ENCODE measurements around the gene KCNT2. TPM values are rescaled to one million over a fixed set of nuclear protein-coding genes. Genes with fewer than 3 reads are reported as not detected.
"Not testable (repeated sequence)": the region's sequence is repeated elsewhere in the genome, so short reads cannot be mapped to it uniquely, and the experiment has no call there.

Gene KCNT2
- total RNA-seq, 2 experiments from 2014 or later: not detected

- H3K36me3 Mint-ChIP-seq (ENCODE audit: low read depth); H3K4me1 Mint-ChIP-seq; H3K4me3 Mint-ChIP-seq; DNase-seq; H3K9me3 Mint-ChIP-seq; H3K27me3 Mint-ChIP-seq; H3K27ac Mint-ChIP-seq; CTCF ChIA-PET; POLR2A ChIA-PET: not testable (repeated sequence)
Observed at GRCh38 chr1:196522574-196523345, 85.5 kb downstream of the KCNT2 start.

GRCh38 chr1:196517193-196517592 is 91.0 kb downstream of the KCNT2 start:
- ChIA-PET POLR2A (no interaction called here), CTCF (no interaction called here)
- H3K36me3 Mint-ChIP-seq (ENCODE audit: low read depth): no peaks in the 10 kb centered on the region
- no peaks in the 10 kb centered on the region for H3K4me1 Mint-ChIP-seq
- DNase-seq: no peak
- no peak overlapping the region for H3K4me3 Mint-ChIP-seq
- peaks cover 2% of the 10 kb centered on the region for H3K9me3 Mint-ChIP-seq
- H3K27me3 Mint-ChIP-seq: no peaks in the 10 kb centered on the region
- H3K27ac Mint-ChIP-seq: no peak overlapping the region

GRCh38 chr1:196516373-196516772 is 91.9 kb downstream of the KCNT2 start:
- Mint-ChIP-seq H3K27me3 (no peaks in the 10 kb centered on the region), H3K36me3 (ENCODE audit: low read depth) (no peaks in the 10 kb centered on the region), H3K9me3 (peaks cover 2% of the 10 kb centered on the region), H3K27ac (no peak overlapping the region), H3K4me1 (no peaks in the 10 kb centered on the region), H3K4me3 (no peak overlapping the region)
- no peak for DNase-seq
- ChIA-PET CTCF (no interaction called here), POLR2A (no interaction called here)

- DNase-seq: no peak
- Mint-ChIP-seq H3K4me1 (no peaks in the 10 kb centered on the region), H3K9me3 (peaks cover 2% of the 10 kb centered on the region), H3K4me3 (no peak overlapping the region), H3K27me3 (no peaks in the 10 kb centered on the region), H3K36me3 (ENCODE audit: low read depth) (no peaks in the 10 kb centered on the region), H3K27ac (no peak overlapping the region)
- CTCF ChIA-PET: no interaction called here
- POLR2A ChIA-PET: no interaction called here
Observed at GRCh38 chr1:196515904-196516303, 92.3 kb downstream of the KCNT2 start.

DNA sequence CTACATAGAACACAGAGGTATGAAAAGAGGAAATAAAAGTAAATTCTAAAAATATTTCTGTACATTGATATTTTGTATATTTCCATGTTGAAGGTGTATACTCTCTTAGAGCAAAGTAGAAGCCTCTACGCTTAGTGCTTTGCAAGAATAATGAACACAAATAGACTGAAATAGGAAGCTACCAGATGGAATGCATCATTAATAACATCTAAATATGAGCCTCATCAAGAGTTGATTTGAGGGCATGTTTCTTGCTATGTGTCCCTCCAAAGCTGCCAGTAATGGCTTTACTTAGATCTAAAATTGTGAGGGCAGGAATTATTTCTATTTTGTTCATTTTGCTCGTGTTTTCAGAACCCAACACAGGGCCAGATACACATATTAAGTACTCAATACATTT is 94.4 kb downstream of the KCNT2 start:
- Mint-ChIP-seq H3K27me3 (no peaks in the 10 kb centered on the region), H3K27ac (no peak overlapping the region), H3K4me1 (no peaks in the 10 kb centered on the region), H3K36me3 (ENCODE audit: low read depth) (no peaks in the 10 kb centered on the region), H3K4me3 (no peak overlapping the region), H3K9me3 (peaks cover 2% of the 10 kb centered on the region)
- no peak for DNase-seq
- CTCF ChIA-PET: no interaction called here
- POLR2A ChIA-PET: no interaction called here

- H3K4me3 Mint-ChIP-seq: no peak overlapping the region
- POLR2A ChIA-PET: no interaction called here
- H3K36me3 Mint-ChIP-seq (ENCODE audit: low read depth): no peaks in the 10 kb centered on the region
- H3K27ac Mint-ChIP-seq: no peak overlapping the region
- peaks cover under 1% of the 10 kb centered on the region for H3K9me3 Mint-ChIP-seq
- H3K4me1 Mint-ChIP-seq: no peaks in the 10 kb centered on the region
- CTCF ChIA-PET: no interaction called here
- no peak for DNase-seq
- no peaks in the 10 kb centered on the region for H3K27me3 Mint-ChIP-seq
Observed at GRCh38 chr1:196510451-196510850, 97.8 kb downstream of the KCNT2 start.

DNA sequence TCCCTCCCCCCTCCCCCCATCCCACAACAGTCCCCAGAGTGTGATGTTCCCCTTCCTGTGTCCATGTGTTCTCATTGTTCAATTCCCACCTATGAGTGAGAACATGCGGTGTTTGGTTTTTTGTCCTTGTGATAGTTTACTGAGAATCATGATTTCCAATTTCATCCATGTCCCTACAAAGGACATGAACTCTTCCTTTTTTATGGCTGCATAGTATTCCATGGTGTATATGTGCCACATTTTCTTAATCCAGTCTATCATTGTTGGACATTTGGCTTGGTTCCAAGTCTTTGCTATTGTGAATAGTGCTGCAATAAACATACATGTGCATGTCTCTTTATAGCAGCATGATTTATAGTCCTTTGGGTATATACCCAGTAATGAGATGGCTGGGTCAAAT is 104.0 kb downstream of the KCNT2 start:
- H3K27ac Mint-ChIP-seq; H3K36me3 Mint-ChIP-seq (ENCODE audit: low read depth); H3K9me3 Mint-ChIP-seq; H3K4me1 Mint-ChIP-seq; H3K4me3 Mint-ChIP-seq; POLR2A ChIA-PET; H3K27me3 Mint-ChIP-seq; CTCF ChIA-PET; DNase-seq: not testable (repeated sequence)

DNA sequence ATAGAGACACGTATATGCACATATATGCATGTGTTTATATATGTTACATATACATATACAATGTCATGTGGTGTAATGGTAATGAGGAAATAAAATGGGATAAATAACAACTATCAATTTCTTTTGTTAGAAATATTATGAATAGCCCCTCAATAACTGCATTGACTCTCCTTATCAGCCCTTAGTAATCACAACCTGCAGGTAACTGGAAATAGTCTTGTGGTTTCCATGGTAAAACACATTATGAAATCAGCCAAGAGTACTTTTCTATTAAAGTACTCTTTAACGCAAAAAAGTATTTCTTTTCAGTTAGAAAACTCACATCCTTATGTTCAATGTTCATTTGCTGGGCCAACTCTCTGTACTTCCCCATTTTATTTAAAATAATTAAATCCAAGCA is 105.8 kb downstream of the KCNT2 start:
- H3K9me3 Mint-ChIP-seq: no peaks in the 10 kb centered on the region
- DNase-seq: no peak
- no peak overlapping the region for H3K27ac Mint-ChIP-seq
- CTCF ChIA-PET: no interaction called here
- POLR2A ChIA-PET: no interaction called here
- no peaks in the 10 kb centered on the region for H3K36me3 Mint-ChIP-seq (ENCODE audit: low read depth)
- H3K27me3 Mint-ChIP-seq: no peaks in the 10 kb centered on the region
- H3K4me1 Mint-ChIP-seq: no peaks in the 10 kb centered on the region
- H3K4me3 Mint-ChIP-seq: no peak overlapping the region

DNA sequence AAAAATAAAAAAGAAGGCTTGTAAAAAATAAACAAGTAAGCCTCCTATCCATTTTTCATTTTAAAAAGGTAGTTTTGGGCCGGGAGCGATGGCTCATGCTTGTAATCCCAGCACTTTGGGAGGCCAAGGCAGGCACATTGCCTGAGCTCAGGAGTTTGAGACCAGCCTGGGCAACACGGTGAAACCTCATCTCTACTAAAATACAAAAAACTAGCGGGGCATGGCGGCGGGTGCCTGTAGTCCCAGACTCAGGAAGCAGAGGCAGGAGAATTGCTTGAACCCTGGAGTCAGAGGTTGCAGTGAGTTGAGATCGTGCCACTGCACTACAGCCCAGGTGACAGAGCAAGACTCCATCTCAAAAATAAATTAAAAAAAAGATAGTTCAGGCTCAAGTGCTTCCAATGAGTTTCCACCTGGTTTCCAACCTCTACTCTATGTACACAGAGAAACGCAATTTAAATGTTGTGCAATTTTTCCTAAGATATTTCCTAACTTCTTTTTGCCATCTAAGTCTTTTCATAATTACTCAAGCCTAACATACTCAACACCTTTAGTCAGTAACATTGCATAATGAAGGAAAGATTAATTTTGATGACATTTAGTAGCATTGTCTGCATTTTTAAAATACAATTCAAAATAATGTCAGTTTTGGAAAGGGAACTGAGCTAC is 106.3 kb downstream of the KCNT2 start:
- DNase-seq: no peak
- no peaks in the 10 kb centered on the region for H3K36me3 Mint-ChIP-seq (ENCODE audit: low read depth)
- H3K27me3 Mint-ChIP-seq: no peaks in the 10 kb centered on the region
- H3K9me3 Mint-ChIP-seq: no peaks in the 10 kb centered on the region
- POLR2A ChIA-PET: interaction anchor here (0.7 kb wide), 1 partner anchor 135 kb away, joined by 3 read pairs; no protein-coding TSS in a partner anchor
- no peak overlapping the region for H3K4me3 Mint-ChIP-seq
- H3K4me1 Mint-ChIP-seq: no peaks in the 10 kb centered on the region
- H3K27ac Mint-ChIP-seq: no peak overlapping the region
- CTCF ChIA-PET: no interaction called here

GRCh38 chr1:196497817-196498216 is 110.4 kb downstream of the KCNT2 start:
- Mint-ChIP-seq H3K4me1 (no peaks in the 10 kb centered on the region), H3K4me3 (no peak overlapping the region), H3K36me3 (ENCODE audit: low read depth) (no peaks in the 10 kb centered on the region), H3K9me3 (no peaks in the 10 kb centered on the region), H3K27me3 (no peaks in the 10 kb centered on the region), H3K27ac (no peak overlapping the region)
- POLR2A ChIA-PET: no interaction called here
- CTCF ChIA-PET: no interaction called here
- no peak for DNase-seq

DNA sequence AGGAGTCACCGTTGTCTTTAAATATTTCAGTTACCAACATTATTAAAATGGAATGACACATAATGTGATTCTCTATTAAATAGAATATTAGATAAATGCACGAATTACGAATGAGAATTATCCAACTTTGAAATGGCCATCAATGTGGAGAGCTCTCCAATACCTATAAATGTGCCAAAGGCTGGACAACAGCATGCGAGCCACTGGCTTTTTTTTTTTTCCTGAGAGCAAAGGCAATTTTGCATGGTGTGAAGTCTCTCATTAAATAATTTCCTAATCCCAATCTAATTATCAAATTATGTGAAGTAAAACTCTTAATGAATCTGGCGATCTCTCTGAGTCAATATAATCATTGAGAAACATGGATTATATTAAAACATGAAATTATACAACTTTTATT is 113.5 kb downstream of the KCNT2 start:
- Mint-ChIP-seq H3K27ac (no peak overlapping the region), H3K4me1 (no peaks in the 10 kb centered on the region), H3K9me3 (no peaks in the 10 kb centered on the region), H3K4me3 (no peak overlapping the region), H3K36me3 (ENCODE audit: low read depth) (no peaks in the 10 kb centered on the region), H3K27me3 (no peaks in the 10 kb centered on the region)
- no peak for DNase-seq
- ChIA-PET POLR2A (no interaction called here), CTCF (no interaction called here)

DNA sequence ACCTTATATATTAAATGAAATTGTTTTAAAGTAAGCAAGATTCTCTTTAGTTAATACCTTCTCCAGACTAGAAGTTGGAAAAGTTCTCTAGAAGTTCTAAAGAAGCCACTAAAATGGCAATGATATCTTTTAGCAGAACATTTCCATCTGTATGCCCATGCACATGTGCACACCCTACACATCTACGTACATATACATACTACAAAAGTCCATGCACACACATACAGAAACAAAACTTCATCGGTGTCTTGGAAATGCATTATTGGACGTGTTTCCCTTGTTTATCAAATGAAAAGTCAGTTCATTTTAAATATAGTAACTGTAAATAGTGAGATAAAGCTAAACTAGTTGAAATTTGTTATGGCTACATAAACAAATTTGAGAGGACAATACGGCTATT is 114.4 kb downstream of the KCNT2 start:
- CTCF ChIA-PET: no interaction called here
- no peaks in the 10 kb centered on the region for H3K27me3 Mint-ChIP-seq
- DNase-seq: no peak
- H3K4me3 Mint-ChIP-seq: no peak overlapping the region
- no peaks in the 10 kb centered on the region for H3K4me1 Mint-ChIP-seq
- H3K9me3 Mint-ChIP-seq: no peaks in the 10 kb centered on the region
- no peak overlapping the region for H3K27ac Mint-ChIP-seq
- no peaks in the 10 kb centered on the region for H3K36me3 Mint-ChIP-seq (ENCODE audit: low read depth)
- POLR2A ChIA-PET: no interaction called here

DNA sequence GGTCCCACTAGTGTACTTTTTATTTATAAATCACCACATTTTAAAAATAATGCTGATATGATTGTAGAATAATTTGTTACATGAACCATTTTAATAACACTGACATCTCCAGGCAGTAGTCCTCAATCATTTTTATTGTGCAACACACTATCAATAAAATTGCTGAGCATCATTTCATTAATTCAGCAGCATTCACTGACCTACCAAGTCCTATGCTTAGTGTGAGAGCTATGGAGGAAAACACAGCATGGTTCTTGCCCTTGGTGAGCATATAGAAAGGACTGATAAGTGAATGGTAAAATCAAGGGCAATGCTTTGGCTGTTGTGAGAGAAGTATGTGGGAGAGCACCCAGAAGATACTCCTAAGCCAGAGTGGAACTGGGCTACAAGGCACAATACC is 119.7 kb downstream of the KCNT2 start:
- ChIA-PET CTCF (no interaction called here), POLR2A (no interaction called here)
- Mint-ChIP-seq H3K36me3 (ENCODE audit: low read depth) (no peaks in the 10 kb centered on the region), H3K27ac (no peak overlapping the region), H3K9me3 (no peaks in the 10 kb centered on the region), H3K27me3 (no peaks in the 10 kb centered on the region), H3K4me1 (no peaks in the 10 kb centered on the region), H3K4me3 (no peak overlapping the region)
- no peak for DNase-seq

GRCh38 chr1:196486346-196486745 is 121.9 kb downstream of the KCNT2 start:
- Mint-ChIP-seq H3K27me3 (no peaks in the 10 kb centered on the region), H3K27ac (no peak overlapping the region), H3K4me1 (no peaks in the 10 kb centered on the region), H3K36me3 (ENCODE audit: low read depth) (no peaks in the 10 kb centered on the region), H3K9me3 (no peaks in the 10 kb centered on the region), H3K4me3 (no peak overlapping the region)
- CTCF ChIA-PET: no interaction called here
- POLR2A ChIA-PET: no interaction called here
- no peak for DNase-seq
